ENCODE measurements around the gene CKMT1B.
A peak's percentile ranks its signal among the peaks of the same experiment; 100 is the strongest.
"Not testable (repeated sequence)": the region's sequence is repeated elsewhere in the genome, so short reads cannot be mapped to it uniquely, and the experiment has no call there.

The CKMT1B gene

DNA sequence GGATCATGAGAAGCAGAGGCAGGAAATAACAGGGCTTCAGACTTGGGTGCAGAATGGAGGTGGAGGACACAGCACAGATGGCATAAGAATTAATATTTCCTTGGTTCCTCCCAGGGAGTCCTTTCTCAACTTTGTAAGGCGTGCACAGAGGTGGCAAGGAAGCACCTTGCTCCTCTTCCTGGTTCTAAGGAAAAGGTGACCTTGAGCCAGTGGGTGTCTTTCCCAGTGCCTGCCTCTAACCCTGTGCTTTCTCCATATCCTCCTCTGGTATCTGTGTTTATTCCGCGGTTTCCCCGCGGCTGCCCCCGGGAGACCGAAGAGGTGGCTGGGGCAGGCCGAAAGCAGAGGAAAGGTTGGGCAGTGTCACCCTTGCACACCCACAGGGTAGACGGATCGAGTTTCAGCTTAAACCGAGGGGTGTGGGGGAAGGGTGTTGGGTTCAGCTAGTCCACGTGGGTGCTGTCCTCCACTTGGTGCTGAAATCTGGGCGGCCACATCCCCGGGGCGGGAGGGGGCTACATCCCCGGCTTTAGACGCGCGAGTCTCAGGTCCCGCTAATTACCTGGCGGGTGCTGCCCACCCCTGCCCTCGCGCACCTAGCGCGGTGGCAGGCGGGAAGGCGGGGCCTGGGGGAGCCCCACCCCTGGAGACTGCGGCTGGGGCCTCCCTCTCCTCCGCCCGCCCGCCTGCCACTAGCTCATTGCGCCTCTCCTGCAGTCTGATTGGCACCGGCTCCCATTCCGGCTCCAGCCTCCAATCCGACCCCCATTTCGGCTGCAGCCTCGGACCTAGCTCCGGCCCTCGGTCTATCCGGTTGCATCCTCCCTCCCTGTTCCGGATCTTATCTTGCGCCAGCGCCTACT, at the start of gene CKMT1B:
CKMT1B (plus strand) TSS at position 700 of the 863 bp plus-strand sequence. CDS start 192 bp downstream, outside the sequence.
- not testable (repeated sequence) for DNase-seq

- DNase-seq = no peak
Measured at GRCh38 chr15:43544266-43544665, 49.6 kb upstream of the CKMT1B start.

GRCh38 chr15:43545426-43545825, 48.4 kb upstream of the CKMT1B start:
- no peak for DNase-seq

GRCh38 chr15:43547539-43547938, 46.3 kb upstream of the CKMT1B start:
- no peak for DNase-seq

DNA sequence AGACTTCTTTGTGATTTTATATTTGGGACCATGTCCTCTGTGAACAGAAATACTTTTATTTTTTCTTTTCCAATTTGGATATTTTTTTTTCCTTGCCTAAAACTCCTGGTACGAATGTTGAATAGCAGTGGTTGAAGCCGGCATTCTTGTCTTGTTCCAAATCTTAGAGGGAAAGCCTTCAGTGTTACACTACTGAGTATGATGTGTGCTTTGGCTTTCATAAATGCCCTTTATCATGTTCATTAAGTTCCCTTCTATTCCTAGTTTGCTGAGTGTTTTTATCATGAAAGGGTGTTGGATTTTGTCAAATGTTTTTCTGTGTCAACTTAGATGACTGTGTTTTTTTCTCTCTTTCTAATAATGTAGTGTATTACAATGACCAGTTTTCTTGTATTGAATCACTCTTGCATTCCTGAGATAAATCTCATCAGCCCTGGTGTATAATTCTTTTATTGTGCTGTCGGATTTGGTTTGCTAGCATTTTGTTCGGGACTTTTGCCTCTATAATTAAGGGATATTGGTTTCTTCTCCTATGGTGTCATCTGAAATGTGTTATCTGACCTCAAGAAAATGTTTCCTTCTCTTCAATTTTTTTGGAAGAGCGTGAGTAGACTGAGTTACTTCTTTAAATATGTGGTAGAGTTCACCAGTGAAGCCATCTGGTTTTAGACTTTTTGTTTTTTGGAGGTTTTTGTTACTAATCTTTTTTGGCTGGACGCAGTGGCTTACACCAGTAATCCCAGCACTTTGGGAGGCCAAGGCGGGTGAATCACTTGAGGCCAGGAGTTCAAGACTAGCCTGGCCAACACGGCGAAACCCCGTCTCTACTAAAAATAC, 43.1 kb upstream of the CKMT1B start:
- DNase-seq = no peak

DNA sequence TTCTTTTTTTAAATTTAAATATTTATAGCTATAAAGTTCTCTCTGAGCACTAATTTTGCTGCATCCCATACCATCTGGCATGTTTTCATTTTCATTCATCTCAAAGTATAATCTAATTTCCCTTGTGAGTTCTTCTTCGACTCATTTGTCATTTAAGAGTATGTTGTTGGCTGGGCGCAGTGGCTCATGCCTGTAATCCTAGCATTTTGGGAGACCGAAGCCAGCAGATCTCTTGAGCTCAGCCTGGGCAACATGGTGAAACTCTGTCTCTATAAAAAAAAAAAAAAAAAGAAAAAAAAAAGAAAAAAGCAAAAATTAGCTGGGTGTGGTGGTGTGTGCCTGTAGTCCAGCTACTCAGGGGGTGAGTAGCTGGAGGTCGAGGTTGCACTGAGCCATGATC, 41.6 kb upstream of the CKMT1B start:
- DNase-seq = no peak

DNA sequence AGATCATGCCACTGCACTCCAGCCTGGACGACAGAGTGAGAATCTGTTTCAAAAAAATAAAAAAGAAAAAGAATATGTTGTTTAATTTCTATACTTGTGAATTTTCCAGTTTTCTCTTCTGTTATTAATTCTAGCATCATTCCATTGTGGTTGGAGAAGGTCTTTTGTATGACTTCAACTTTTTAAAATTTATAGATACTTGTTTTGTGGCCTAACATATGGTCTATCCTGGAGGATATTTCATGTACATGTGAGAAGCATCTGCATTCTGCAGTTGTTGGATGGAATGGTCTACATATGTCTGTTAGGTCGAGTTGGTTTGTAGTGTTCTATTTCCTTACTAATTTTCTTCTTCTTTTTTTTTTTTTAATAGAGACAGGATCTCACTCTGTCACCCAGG, 40.8 kb upstream of the CKMT1B start:
- no peak for DNase-seq

- DNase-seq = not testable (repeated sequence)
Measured at GRCh38 chr15:43562753-43563152, 31.1 kb upstream of the CKMT1B start.

DNA sequence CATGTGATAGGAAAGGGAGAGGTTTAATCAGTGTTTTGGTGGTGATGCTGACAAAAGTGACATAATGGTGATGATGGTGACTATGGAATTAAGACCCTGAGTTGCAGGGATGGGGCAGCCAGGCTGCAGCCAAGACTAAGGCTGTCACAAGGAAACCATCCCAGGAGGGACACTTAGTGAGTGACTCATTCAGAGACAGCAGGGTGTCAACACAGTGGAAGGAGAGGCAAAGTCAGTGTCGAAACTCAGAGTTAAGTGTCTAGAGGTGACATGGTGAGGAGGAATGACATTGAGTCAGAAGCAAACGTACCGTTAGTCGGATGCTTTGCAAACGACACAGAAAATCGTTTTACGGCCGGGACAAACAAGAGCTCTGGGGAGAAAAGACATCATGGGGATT, 30.0 kb upstream of the CKMT1B start:
- DNase-seq = not testable (repeated sequence)

DNA sequence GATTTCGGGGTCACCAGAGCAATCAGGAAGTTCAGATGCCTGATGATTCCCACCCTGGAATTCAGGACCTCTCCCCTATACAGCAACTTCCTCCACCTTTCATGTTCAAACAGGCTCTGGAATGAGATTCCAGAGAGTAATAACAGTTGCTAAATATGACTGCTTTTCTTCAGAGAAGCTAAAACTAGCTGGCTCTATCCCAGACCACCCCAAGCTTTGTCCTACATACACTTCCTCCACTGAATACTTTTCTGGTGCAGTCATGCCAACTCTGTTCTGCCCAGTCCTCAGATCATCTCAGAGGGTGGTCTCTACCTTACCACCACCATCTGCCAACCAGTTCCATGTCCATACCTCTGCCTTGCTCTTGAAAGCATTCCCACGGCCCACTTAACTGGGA, 27.2 kb upstream of the CKMT1B start:
- not testable (repeated sequence) for DNase-seq

DNA sequence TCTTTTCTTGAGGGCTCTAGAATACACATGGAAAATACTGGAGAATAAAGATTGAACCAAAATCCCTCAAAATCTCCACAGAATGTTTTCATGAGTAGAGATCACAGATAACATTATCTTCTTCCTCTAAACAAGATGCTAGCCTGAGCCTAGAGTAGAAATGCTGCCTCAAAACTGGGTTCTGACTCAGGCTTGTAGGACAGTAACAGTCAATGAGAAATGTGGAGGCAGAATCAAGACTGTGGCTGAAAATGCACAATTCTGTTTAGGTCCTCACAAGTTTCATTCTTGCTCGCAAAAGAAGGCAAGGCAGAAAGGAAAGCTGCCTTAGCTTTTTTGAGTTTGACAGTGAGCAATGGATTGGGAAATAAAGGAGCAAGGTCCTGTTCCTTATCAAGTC, 19.2 kb upstream of the CKMT1B start:
- DNase-seq = not testable (repeated sequence)

DNA sequence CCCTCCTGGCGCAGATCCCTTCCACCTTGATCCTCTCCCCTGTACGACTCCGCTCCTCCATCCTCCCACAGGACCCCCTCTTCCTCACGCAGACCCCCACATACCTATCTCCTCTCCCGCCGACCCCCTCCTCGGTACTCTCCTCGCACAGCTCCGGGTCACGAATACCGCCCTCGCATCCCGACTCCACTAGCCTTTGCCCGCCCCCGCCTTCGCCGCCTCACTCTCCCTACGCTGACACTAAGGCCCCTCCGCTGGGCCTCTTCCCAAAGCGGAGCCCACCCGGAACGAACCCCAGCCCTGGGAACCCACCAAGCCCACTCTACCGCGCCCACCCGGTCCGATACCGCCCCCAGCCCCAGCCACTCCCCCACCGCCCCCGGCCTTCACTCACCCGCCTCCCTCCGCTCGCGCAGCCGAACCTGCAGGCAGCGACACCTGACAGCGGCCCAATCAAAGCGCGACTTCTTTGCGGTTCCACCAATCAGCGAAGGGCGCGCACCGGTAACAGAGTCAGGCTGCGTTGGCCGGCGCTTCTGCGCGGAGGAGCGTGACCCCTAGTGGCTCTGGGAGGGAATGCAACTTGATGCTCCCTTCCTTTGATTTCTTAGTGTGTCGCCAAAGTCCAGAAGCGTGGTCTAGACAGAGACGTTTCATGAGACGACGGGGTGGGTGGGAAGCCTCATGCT, 3.9 kb upstream of the CKMT1B start, which contains the start of gene PPIP5K1:
PPIP5K1 (minus strand) TSS at position 431 of the 689 bp plus-strand sequence. CDS start 5,704 bp downstream, outside the sequence.
- not testable (repeated sequence) for DNase-seq

- DNase-seq = not testable (repeated sequence)
Measured at GRCh38 chr15:43592841-43593240, 986 bp upstream of the CKMT1B start.

GRCh38 chr15:43599131-43599530, 5.3 kb downstream of the CKMT1B start:
- not testable (repeated sequence) for DNase-seq

- not testable (repeated sequence) for DNase-seq
Measured at GRCh38 chr15:43600200-43600599, 6.4 kb downstream of the CKMT1B start.

GRCh38 chr15:43602233-43602632, 8.4 kb downstream of the CKMT1B start:
- DNase-seq = peak in 1 of 2 experiments; percentile 1

DNA sequence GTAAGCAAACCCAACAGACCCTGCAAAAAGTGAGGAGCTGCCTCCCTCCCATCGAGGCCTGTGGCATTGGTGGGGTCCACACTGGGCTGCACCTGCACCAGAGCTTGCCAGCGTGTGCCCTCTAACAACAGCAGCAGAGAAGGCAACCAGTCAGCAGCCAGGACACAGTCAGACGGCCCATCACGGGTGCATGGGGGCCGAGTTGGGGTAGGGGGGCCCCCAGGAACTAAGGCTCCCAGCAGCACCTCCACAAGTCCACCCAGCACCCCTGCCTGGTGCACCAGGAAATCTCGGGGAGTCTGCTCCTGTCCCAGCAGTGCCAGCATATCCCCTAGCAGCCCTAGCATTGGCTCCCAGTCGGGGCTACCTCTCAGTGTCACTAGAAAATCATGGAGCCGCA, 23.9 kb downstream of the CKMT1B start:
- not testable (repeated sequence) for DNase-seq

DNA sequence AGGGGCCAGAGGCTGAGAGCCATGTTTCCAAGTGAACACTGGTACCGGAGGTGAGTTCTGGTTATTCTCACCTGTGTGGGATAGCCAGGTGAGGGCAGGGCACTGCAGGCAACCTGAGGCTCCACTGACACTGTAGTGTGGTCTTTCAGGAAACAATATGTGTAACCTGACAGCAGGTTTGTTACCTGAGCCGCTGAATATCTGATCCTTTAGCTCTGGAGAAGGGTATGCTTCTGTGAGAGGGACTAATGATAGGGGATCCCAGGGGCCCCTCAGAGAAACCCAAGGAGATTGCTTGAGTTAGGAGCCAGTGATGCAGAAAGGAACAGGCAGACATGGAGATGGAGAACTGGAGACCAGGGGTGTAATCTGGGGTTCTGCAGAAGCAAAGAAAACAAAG, 24.9 kb downstream of the CKMT1B start, which contains the start of gene STRC:
STRC (minus strand) TSS at position 101 of the 400 bp plus-strand sequence; CDS start at position 23, 78 bp downstream.
- DNase-seq = not testable (repeated sequence)

DNA sequence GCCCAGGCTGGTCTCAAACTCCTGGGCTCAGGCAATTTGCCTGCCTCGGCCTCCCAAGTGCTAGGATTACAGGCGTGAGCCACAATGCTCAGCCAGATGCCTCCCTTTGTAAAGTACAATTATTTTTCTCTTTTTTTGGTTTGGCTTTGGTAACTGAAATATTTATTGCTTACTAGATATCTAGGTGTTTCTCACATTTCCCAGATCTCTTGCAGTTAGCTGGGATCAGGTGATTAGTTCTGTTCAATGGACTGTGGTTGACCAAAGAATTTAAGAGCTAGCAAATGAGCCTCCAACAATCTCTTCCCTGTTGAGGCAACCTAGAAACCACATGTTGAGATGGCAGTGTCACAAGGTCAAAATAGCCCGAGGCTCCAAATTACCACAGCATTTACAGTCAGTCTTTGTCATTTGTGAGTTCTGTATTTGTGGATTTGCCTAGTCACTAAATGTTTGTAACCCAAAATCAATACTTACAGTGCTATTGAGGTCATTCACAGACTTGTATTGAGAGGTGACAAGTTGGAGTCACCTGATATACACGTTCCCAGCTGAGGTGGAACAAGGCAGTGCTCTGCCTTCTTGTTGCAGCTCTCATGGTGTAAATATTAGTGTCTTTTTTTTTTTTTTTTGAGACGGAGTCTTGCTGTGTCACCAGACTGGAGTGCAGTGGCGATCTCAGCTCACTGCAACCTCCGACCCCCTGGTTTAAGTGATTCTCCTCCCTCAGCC, 28.4 kb downstream of the CKMT1B start:
- not testable (repeated sequence) for DNase-seq

- no peak for DNase-seq
Measured at GRCh38 chr15:43625106-43625505, 31.3 kb downstream of the CKMT1B start.

GRCh38 chr15:43626937-43627336, 33.1 kb downstream of the CKMT1B start:
- DNase-seq = not testable (repeated sequence)

All from NCI-H187 (cell line).